Stimulated activated naive CD4-positive, alpha-beta T cell treated with Interleukin-2 at 50 U/mL for 16 hours (primary cell): ENCODE measurements around the gene INO80C.
"Not testable (repeated sequence)": the region's sequence is repeated elsewhere in the genome, so short reads cannot be mapped to it uniquely, and the experiment has no call there.

Experiments used
- DNase-seq: peaks from one replicate; lab custom pipeline; 2025; lab: John Stamatoyannopoulos, UW

The INO80C gene

DNA sequence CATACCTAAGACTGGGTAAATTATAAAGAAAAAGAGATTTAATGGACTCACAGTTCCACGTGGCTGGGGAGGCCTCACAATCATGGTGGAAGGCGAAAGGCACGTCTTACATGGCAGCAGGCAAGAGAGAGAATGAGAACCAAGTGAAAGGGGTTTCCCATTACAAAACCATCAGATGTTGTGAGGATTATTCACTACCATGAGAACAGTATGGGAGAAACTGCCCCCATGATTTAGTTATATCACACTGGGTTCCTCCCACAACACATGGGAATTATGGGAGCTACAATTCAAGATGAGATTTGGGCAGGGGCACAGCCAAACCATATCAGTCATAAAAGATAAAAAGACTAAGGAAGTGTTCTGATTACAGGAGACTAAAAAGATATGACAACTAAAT, 8.5 kb downstream of the INO80C start:
- DNase-seq = not testable (repeated sequence)

DNA sequence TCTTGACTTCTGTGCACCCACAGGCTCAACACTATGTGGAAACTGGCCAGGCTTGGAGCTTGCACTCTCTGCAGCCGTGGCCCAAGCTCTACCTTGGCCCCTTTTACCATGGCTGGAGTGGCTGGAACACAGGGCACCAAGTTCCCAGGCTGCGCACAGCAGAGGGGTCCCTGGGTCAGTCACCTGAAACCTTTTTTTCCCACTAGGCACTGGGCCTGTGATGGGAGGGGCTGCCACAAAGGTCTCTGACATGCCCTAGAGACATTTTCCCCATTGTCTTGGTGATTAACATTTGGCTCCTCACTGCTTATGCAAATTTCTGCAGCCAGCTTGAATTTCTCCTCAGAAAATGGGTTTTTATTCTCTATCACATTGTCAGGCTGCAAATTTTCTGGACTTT, 9.4 kb downstream of the INO80C start:
- not testable (repeated sequence) for DNase-seq

DNA sequence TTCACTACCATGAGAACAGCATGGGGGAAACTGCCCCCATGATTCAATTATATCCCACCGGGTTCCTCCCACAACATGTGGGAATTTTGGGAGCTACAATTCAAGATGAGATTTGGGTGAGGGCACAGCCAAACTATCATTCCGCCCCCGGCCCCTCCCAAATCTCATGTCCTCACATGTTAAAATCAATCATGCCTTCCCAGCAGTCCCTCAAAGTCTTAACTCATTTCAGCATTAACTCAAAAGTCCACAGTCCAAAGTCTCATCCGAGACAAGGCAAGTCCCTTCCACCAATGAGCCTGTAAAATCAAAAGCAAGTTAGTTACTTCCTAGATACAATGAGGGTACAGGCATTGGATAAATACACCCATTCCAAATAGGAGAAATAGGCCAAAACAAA, 10.2 kb downstream of the INO80C start:
- DNase-seq = not testable (repeated sequence)

DNA sequence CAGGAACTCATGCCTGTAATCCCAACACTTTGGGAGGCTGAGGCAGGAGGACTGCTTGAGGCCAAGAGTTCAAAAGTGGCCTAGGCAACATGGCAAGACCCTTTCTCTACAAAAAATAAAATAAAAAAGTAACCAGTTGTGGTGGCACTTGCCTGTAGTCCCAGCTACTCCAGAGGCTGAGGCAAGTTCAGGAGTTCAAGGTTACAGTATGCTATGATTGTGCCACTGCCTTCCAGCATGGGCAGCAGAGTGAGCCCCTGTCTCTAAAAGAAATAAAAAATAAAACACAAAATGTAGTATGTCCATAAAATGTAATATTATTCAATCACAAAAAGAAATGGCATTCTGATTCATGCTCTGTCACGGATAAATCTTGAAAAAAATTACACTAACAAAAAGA, 11.9 kb downstream of the INO80C start:
- DNase-seq = no peak

DNA sequence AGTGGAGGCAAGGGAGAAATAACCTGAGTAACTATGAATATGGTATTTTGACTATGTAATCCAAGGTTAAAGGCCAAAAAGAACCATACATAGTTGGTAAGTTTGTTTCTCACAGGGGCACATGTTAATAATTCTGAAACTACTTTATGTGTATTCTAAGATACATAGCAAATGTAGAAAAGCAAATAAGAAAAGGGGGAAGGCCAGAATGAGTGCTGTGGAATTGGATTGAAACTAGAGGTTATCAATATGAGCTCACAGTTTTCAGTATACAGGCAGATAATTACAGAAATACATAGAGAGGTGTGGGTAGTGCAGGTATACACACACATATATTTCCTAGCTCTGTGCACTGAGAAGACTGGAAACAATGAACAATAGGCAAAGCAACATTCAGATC, 13.7 kb downstream of the INO80C start:
- no peak for DNase-seq

DNA sequence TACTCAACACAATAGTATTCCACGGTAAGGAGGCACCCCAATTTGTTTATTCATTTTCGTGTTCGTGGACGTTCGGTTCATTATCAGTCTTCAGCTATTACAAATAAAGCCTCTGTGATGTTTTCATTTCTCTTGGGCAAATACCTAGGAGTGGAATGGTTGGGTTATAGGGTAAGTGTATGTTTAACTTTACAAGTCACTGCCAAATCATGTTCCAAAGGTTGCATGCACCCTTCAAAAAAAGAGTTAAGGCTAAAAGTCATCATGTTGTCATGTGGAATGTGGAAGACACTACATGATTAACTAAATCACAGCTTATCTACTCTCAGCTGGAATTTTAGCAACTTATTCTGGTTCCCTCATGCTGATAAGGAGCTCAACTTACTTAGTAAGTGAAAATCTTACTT, 15.8 kb downstream of the INO80C start:
- DNase-seq = no peak

DNA sequence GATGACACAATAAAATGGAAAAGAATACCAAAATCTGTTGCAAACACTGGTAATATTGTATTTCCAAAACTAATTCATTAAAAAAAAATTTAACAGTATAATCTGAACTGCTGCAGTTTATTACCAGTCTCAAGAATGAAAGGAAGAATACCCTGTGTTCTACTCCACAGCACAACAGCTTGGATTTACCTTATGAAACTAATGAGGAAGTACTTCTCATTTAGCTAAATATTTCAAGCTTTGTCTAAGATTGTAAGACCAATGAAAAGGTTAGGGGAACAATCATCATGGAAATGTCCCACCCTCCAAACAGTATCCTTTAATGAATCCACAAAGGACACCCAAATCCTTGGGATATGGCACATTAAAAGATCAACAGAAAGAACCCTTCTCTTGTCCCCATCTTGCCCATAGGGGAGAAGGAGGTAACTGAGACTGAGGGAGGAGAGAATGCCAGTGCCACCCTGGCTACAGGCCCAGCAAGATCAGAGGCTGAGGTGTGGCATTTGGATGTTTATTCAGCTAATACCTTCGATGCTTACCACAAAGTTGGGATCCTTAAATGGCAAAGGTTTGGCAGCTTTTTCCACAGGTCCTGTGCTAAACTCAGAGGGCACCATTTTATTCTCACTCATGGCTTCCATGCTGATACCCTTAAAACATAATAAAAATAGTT, 17.7 kb downstream of the INO80C start:
- no peak for DNase-seq

DNA sequence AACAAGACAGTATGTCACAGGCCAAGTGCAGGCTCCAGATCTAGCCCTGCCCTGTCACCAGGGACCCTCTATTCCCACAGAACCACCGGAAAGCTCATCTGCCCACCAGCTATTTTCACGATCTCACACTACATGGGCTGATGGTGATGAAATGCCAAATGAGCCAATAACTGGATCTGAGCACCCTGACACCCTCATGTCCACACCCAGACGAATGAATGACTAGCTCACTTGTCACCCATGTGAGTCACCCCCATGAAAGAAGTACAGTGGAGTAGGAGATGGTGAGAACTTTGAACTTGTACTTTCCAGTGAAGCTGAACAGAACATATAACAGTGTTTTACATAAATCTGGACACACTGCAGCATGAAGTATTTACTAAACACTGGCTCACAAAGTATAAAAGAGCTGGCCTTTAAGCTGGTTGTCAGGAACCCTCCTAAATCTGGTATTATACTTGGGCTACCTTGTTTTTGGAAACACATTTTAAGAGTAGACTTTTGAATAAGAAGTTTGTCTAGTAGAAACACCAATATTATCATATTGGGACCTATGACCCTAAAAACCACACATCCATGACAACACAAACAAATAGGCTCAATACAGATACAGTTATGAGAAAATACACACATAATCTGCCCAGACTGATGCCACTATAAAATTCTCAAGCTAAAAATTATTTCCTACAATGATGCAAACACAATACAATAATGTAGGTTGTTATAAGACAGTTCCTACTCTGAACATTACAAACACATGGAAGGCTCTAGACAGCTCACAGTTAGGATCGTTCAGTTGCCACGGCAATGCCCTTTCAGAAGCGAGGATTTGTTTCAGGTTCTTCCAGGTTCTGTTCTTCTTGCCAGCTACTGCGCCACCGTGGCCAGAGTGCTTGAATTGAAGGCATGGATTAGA, 19.0 kb downstream of the INO80C start:
- DNase-seq = peak; percentile 30

DNA sequence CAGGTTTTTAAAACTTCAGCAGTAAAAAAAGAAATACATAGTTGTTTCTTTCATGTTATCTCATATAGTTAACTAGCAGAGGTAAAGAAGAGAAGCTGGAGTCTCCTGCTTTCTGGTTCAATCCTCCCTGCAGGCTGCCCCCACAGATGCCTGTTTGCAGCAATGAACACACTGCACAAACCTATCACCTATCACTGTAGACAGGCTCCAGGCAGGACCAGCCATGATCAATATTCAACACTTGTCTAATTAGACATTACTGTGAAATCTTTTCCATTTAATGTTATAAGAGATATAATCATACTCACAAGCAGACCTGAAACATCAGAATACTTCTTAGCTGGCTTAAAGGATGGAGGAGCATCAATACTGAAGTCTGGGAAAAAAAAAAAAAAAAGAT, 19.8 kb downstream of the INO80C start:
- no peak for DNase-seq

DNA sequence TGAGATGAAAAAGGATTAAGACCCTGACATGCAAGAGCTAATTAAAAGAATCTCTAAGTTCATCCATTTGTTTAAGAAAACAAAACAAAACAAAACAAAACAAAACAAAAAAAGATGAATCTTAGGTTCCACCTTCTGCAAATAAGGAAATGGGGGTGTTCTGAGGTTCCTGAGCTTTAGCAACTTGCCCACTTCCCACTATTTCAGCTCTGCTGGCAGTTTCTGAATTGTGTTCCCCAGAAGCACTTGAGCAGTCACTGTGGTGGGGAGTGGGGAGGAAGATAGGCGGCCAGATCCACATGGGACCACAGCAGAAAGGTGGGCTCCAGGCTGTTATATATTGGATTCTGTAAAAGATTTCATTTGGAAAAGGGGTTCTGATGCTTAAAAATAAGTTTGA, 20.3 kb downstream of the INO80C start:
- DNase-seq = no peak

DNA sequence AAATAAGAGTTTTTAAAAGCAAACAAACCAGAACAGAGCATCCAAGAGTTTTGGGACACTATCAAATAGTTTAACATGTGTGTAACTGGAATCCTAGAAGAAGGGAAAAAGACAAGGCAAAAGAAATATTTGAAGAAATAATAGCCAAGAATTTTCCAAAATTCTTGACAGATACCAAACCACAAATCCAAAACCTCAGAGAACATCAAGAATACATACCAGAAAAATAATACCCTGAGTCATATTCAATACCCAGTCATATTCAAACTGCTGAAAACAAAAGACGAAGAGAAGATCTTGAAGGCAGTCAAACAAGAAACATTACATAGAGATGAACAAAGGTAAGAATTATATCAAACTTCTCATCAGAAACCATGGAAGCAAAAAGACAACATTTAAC, 22.9 kb downstream of the INO80C start:
- no peak for DNase-seq

DNA sequence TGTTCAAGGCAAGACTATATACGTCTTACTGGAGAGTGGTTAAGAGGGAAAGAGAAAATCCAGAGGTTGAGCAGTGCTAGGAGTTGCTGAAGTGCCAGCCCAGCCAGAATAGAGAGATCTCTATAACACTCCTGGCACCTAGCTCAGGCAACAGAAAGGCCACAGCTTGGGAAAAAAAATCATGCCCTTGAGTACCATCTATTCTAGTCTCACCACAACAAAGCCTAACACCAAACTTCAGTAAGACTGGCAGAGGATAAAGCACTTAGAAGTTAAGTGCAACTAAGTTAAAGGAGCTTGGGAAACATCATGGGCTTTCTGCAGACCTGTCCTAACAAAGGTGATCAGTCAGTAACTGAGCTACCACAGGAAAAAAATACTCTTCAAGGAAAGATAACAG, 24.2 kb downstream of the INO80C start:
- DNase-seq = no peak

DNA sequence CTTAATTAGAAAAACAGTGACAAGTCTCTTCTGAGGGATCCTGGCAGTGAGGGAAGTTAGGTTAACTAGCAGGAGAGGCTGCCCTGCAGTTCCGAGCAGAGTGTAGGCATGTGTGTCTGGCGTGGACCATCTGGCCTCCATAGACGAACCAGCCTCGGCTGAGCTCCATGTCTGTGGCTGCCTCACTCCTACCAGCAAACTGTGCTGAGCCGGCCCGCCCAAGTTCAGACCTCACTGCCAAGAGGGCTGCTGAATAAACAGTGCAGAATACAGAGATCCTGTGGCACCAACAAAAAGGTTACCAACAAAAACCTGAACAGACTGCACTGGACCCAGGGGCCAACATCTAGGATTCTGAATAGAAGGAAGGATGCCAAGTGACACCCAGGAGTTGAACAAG, 27.3 kb downstream of the INO80C start:
- DNase-seq = no peak

DNA sequence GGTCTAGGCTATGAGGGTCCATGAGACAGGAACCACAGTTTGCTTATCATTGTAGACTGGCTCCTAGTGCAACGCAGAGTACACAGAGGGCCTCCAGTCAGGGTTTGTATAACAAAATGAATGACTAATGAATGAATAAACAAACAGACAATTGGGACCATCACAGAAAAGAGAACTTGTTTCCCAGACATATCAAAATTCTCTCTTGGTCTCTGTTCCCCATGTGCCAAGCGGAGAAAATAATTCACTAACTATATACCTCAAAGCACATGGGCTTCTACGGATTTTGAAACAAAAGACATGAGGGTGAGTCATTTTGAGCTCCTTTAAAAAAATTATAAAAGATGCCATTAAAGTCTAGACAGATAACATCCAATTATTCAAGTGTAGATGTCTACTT, 28.0 kb downstream of the INO80C start:
- DNase-seq = no peak

DNA sequence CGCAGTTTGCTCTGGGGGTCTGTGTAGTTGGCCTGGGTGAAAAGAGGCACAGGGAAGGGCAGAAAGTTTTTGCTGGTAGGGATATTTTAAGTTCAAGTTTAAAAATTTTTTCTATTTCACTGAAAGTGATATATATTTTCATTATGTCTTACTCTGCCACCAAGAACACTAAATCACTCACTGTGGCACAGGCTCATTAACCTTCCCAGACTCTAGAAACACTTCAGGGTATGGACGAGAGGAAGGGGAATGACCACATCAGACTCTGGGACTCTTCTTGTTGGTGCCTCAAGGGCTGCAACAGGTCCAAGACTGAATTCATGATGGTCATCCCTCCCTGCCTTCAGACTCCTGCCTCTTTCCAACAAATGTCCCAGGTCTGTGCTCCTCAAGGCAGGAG, 29.0 kb downstream of the INO80C start:
- DNase-seq = no peak

DNA sequence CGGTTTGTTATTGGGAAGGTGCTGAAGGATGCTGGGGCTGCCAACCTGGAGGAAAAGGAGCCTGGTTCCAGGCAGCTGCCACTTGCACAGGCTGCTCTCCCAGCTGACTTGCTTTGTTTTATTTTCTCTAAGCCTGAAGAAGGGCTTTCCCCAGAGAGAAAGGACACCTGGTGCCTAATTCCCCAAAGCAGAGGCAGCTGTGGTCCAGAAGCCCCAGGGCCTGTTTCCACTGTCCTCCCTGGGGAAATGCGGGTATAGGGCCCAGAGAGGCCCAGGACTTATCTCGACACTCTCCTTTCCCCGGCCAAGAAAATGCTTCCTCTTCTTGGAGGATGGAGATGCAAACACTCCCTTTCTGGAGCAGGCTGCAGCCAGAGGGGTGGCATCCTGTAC, 30.1 kb downstream of the INO80C start:
- DNase-seq = no peak

DNA sequence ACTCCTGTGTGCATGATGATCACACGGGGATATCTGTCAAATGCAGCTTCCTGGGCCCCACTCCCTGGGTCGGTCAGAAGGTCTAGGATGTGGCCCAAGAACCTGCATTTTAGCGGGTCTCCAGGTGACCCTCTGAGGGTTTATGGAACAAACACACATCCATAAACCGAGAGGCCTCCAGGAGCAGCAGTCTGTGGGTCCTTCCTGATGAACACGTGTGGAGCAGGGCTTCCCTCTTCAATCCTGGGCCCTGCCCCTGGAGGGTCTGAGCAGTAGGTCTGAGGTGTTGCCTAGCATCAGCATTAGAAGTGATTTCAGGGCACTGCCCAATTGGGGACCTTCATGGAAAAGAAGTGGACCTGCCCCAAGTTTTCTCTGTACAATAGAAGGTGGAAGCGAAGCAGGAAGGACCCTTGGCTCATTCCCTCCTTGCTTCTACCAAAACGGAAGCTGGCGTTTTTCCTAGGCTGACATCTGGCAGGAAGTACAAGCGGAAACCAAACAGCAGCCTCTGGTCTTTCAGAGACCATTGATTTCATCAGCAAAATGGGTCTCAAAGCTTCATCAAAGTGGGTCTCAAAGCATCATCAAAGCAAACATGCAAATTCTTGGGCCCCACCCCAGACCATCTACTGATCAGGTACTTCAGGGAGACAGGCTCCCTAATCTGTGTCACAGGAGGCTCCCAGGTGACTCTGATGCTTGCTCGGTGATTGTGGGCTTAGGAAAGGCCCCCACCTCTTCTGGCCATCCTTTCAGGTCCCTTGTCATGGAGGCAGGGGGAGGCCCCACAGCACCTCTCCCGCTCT, 30.7 kb downstream of the INO80C start:
- DNase-seq = no peak

DNA sequence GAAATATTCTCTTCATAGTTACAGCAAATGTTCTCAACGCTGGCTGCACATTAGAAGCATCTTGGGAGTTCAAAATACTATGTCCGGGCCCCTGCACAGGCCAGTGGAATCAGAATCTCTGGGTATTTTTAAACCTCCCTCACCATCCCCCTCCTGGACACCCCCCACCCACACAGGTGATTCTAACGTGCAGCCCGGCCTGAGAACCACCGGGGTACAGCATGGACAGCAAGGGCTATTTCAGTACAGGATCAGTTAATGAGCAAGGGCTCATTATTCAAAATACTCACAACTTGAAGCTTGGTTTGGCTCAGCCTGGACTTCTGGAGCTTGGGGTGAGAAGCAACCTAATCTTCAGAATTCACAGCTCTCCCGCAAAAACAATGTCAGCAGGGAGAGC, 31.4 kb downstream of the INO80C start:
- DNase-seq = no peak

DNA sequence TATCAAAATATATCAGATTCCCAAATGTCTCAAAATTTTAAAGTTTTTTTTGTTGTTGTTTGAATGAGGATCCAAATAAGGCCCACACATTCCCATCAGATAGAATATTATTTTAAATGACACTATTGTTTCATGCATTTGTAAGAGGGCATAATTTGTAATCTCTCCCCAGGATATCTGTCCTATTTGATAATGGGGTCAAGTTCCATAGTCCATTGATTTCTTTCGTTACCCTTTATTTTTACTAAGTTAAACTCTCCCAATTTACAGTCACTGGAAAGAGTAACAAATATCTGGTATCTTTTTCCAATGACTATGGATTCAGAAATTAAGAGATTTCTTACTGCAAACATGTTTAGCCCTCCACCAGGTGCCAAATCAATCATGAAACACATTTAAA, 32.4 kb downstream of the INO80C start:
- DNase-seq = no peak

DNA sequence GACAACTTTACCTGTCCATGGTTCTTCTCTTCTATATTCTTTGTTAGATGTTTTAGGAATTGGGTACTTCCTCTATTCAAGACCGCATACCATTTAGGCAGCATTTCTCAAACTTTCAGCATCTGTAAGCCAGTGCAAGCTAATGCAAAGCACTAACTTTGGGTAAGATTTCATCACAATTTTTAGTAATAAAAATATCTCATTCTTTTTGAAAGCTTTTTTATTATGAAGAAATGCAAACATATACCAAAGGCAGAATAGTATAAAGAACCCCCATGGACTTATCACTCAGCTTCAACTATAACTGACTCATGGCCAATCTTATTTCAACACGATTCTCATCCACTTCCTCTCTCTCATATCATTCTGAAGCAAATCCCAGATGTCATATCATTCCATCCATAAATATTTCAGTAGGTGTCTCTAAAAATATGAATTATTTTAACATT, 32.9 kb downstream of the INO80C start:
- no peak for DNase-seq

DNA sequence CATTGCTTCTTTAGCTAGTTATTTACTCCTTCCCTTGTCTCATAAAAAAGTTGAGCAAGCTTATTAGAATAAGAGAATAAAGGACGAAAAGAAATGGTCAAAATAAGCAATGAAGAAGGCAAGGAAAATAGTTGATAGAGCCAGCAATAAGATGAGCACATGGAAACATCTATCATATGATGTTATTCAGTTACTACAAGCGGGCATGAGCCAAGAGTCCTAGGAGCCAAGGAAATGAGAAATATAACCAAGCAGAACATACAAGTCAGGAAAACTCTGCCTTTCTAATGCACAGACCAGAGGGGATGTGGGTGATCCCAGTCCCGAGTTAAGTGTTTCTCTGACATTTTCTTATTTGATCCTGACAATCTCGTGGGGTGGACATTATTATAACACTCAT, 33.9 kb downstream of the INO80C start:
- DNase-seq = no peak

DNA sequence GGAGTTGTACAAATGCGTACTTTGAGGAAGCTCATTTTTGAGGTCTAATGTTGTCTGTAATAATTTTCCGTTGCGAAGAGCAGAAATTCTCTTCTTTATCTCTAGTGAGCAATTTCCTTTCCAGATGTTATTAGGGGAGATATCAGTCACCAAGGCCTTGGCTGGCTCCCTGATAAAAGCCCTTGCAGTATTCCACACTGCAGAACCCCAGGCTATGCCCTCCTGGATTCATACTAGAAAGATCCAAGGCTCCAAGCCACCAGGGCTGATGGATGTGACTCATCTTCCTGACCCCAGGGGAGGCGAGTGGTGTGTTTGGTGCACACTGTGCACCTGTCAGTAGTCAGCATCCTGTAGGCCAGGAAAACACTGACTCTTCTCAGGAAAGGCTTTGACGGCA, 34.7 kb downstream of the INO80C start:
- DNase-seq = no peak

DNA sequence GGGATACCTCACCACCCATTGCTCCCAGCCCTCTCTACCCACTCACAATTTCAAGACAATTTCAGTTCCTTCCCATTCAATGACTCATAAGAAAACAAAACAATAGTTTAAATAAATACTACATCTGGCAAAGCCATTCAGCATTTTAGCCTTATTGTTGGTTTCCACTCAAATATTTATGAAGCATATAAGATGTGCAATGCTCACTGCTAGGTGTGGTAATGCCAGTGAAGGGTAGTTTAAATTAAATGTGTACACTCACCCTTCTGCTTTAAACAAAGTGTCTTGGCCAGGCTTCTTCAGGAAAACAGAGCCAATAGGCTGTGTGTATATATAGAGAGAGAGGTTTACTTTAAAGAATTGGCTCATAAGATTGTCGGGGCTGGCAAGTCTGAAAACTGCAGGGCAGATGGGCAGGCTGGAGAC, 37.0 kb downstream of the INO80C start:
- DNase-seq = no peak
